GM12878 (cell line): ENCODE results near the gene GREB1. TPM values are rescaled to one million over a fixed set of nuclear protein-coding genes. Genes with fewer than 3 reads are reported as not detected.

Experiments used
- ATAC-seq: fragments of 200-7000 bp; cut with Tn5 transposase; 3 replicates; pipeline ENCODE4 v1.9.1; 2020; ENCODE audit warnings: mild to moderate bottlenecking, moderate library complexity
- BruUV-seq: library from RNA; stranded (reverse); fragments of 400-500 nt; replicated peaks from 2 replicates; lab custom pipeline; 2021; lab: Mats Ljungman, UMichigan
- CTCF ChIA-PET: fragments of 300-600 bp; sonication (Branson Sonifier 250); formaldehyde crosslinking; extraction: SDS; loops from one replicate; lab custom pipeline; 2021; ENCODE audit warnings: inconsistent platforms; lab: Yijun Ruan, JAX
- POLR2A ChIA-PET: fragments of 350-600 bp; formaldehyde crosslinking; extraction: SDS; loops from one replicate; lab custom pipeline; 2021; ENCODE audit warnings: inconsistent platforms; lab: Charles Lee
- RAD21 ChIA-PET: fragments of 300-600 bp; sonication (Branson Sonifier 250); formaldehyde crosslinking; loops from one replicate; lab custom pipeline; 2023; ENCODE audit warnings: antibody characterized with exemption; ENCODE audit not compliant: unreplicated experiment; lab: Charles Lee
- SMC1A ChIA-PET: fragments of 300-600 bp; sonication (Branson Sonifier 250); formaldehyde crosslinking; loops from one replicate; lab custom pipeline; 2023; ENCODE audit not compliant: unreplicated experiment, uncharacterized antibody; lab: Charles Lee
- DNase-seq: peaks from one replicate; pipeline ENCODE4 v3.0.0-alpha.2; 2011; ENCODE audit warnings: low read depth, low spot score
- FAIRE-seq: peaks from 3 replicates; lab custom pipeline; 2011; peaks lifted over from hg19 to GRCh38; lab: Jason Lieb, UNC
- H2AFZ ChIP-seq: 2 replicates; pipeline ENCODE4 v1.6.0; 2011; ENCODE audit warnings: low read depth, low read length, control low read depth; ENCODE audit not compliant: control insufficient read depth
- H3K27ac ChIP-seq: 2 replicates; pipeline ENCODE4 v1.5.1; 2011; ENCODE audit warnings: control low read depth; ENCODE audit not compliant: control insufficient read depth, insufficient read depth
- H3K27me3 ChIP-seq, 2 experiments: replicated peaks in 1 of 2; 2 replicates each; pipeline versions ENCODE4 v1.6.0 to v1.6.1; 2011; ENCODE audit warnings: low read length in 1 of 2; ENCODE audit not compliant: control insufficient read depth in 2 of 2, insufficient read depth in 2 of 2
- H3K36me3 ChIP-seq, 2 experiments: 2 replicates each; pipeline ENCODE4 v1.5.1; 2011; ENCODE audit warnings: low read length in 1 of 2; ENCODE audit not compliant: control insufficient read depth in 2 of 2, insufficient read depth in 2 of 2
- H3K4me1 ChIP-seq: 2 replicates; pipeline ENCODE4 v1.6.1; 2011; ENCODE audit warnings: mild to moderate bottlenecking, low read length, moderate library complexity, mixed read lengths; ENCODE audit not compliant: control insufficient read depth, insufficient read depth
- H3K4me2 ChIP-seq: 2 replicates; pipeline ENCODE4 v1.6.0; 2011; ENCODE audit warnings: control low read depth; ENCODE audit not compliant: control insufficient read depth, insufficient read depth
- H3K4me3 ChIP-seq: fragments of 200-600 bp; sonication (generic); 2 replicates; pipeline ENCODE4 v1.5.1; 2016
- H3K79me2 ChIP-seq: 2 replicates; pipeline ENCODE4 v1.6.0; 2011; ENCODE audit warnings: low read length; ENCODE audit not compliant: control insufficient read depth, insufficient read depth
- H3K9ac ChIP-seq: 2 replicates; pipeline ENCODE4 v1.8.0; 2011; ENCODE audit warnings: low read length, control low read depth, mixed read lengths; ENCODE audit not compliant: control insufficient read depth, insufficient read depth
- H3K9me3 ChIP-seq: replicated peaks from 3 replicates; pipeline ENCODE4 v1.5.1; 2011; ENCODE audit warnings: mild to moderate bottlenecking, low read length; ENCODE audit not compliant: control insufficient read depth, insufficient read depth
- H4K20me1 ChIP-seq: 2 replicates; pipeline ENCODE4 v1.6.0; 2011; ENCODE audit not compliant: control insufficient read depth, insufficient read depth
- BCLAF1 ChIP-seq: fragments of 450-650 bp; IDR thresholded peaks from 2 replicates; pipeline ENCODE4 v1.6.1; 2017; ENCODE audit warnings: antibody characterized with exemption, mild to moderate bottlenecking, moderate library complexity
- CHD4 ChIP-seq: fragments of 200-600 bp; sonication (generic); IDR thresholded peaks from 2 replicates; pipeline ENCODE4 v1.6.1; 2016; ENCODE audit warnings: mild to moderate bottlenecking
- HDAC2 ChIP-seq: fragments of 200-600 bp; sonication (generic); IDR thresholded peaks from 2 replicates; pipeline ENCODE4 v1.6.1; 2017
- MYB ChIP-seq: fragments of 150-350 bp; IDR thresholded peaks from 2 replicates; pipeline ENCODE4 v1.6.1; 2014; ENCODE audit warnings: mild to moderate bottlenecking, low read depth, low read length, borderline replicate concordance
- NFXL1 ChIP-seq: fragments of 450-650 bp; IDR thresholded peaks from 2 replicates; pipeline ENCODE4 v1.6.1; 2017; ENCODE audit warnings: antibody characterized with exemption, mild to moderate bottlenecking, borderline replicate concordance
- NR2C1 ChIP-seq: fragments of 450-650 bp; IDR thresholded peaks from 2 replicates; pipeline ENCODE4 v1.6.1; 2017; ENCODE audit warnings: antibody characterized with exemption, mild to moderate bottlenecking, moderate library complexity
- NRF1 ChIP-seq: conservative IDR thresholded peaks from 2 replicates; pipeline ENCODE4 v1.6.1; 2011; ENCODE audit warnings: mild to moderate bottlenecking, low read depth, low read length, improper control_type of control experiment
- SMARCA5 ChIP-seq: fragments of 450-650 bp; IDR thresholded peaks from 2 replicates; pipeline ENCODE4 v1.6.1; 2017; ENCODE audit warnings: mild to moderate bottlenecking
- SUZ12 ChIP-seq: fragments of 200-600 bp; sonication (generic); IDR thresholded peaks from one replicate; pipeline ENCODE4 v1.6.1; 2018; ENCODE audit warnings: antibody characterized with exemption, mild to moderate bottlenecking; ENCODE audit not compliant: unreplicated experiment
- WRNIP1 ChIP-seq: IDR thresholded peaks from 2 replicates; pipeline ENCODE4 v1.6.1; 2011; ENCODE audit warnings: low read depth, low read length, improper control_type of control experiment, borderline replicate concordance
- WGBS: methylation state at CpG from one replicate; pipeline ENCODE4 v1.1.6; 2016; ENCODE audit warnings: low lambda C conversion rate; ENCODE audit not compliant: insufficient replicate concordance, insufficient coverage; ENCODE audit errors: missing lambda C conversion rate; 5-methylcytosine and 5-hydroxymethylcytosine counted together
- in situ Hi-C: fragments of 300-500 bp; cut with MboI; formaldehyde crosslinking; loops from 9 replicates; pipeline ENCODE4 v1.14.3; 2018; ENCODE audit warnings: mixed read lengths
- intact Hi-C: fragments of 100-400 bp; cut with micrococcal nuclease; formaldehyde crosslinking; loops from one replicate; pipeline ENCODE4 v1.14.2; 2022; ENCODE audit not compliant: unreplicated experiment
- polyA plus RNA-seq, 11 experiments: library from polyadenylated mRNA; depleted of rRNA in 4 of 11; unstranded in 6 of 11; stranded (reverse) in 5 of 11; fragments of >200 nt; fragmentation: Nextera tagmentation in 4 of 11; fragmentation: Illumina TruSeq in 1 of 11; extraction: Ambion mirVana in 4 of 11; extraction: Trizol in 1 of 11; gene quantifications; 1 replicate in 1 of 11; 2 replicates in 10 of 11; pipeline versions ENCODE4 v1.2.1 to v1.2.3, GENCODE V29; 2011 to 2016; ENCODE audit warnings: inconsistent platforms in 2 of 11, missing spikeins in 2 of 11, low read depth in 1 of 11
- total RNA-seq, 4 experiments: library from RNA; depleted of rRNA in 3 of 4; stranded (reverse); fragments of >200 nt in 3 of 4; fragmentation: Illumina TruSeq in 1 of 4; extraction: Trizol in 1 of 4; gene quantifications; 2 replicates each; pipeline versions ENCODE4 v1.2.1 to v1.2.3, GENCODE V29; 2013 to 2021

Gene GREB1
- total and polyA plus RNA-seq, 10 of the 15 experiments (the other 5 are each of a cell fraction or from before 2014, with no cell fraction given): 0.09 to 2.1 (median 0.37) TPM; not detected in 1

- H3K27ac ChIP-seq: no peak overlapping the region
- no peaks in the 10 kb centered on the region for H4K20me1 ChIP-seq
- H3K4me2 ChIP-seq: no peak overlapping the region
- no TSS peak for BruUV-seq
- no peaks in the 10 kb centered on the region for H3K79me2 ChIP-seq
- WGBS: 73% methylated on average over 16 of the region's 20 CpGs
- H3K4me3 ChIP-seq: no peak overlapping the region
- intact Hi-C loops: no loop called here
- ChIA-PET POLR2A (no interaction called here), SMC1A (no interaction called here)
- TF ChIP-seq NFXL1: no peak
- TF ChIP-seq BCLAF1: no peak
- TF ChIP-seq SMARCA5: no peak
- TF ChIP-seq HDAC2: no peak
- TF ChIP-seq CHD4: no peak
- TF ChIP-seq NRF1: no peak
- TF ChIP-seq WRNIP1: no peak
- no peak for TF ChIP-seq NR2C1
- TF ChIP-seq MYB: no peak
- TF ChIP-seq SUZ12: no peak
- TF ChIP-seq, all 136 proteins: peak for 0
- peaks cover 0 to 2% of the 10 kb centered on the region in 2 experiments; a peak in 2 of 4 replicates for H3K27me3 ChIP-seq
- RAD21 ChIA-PET: no interaction called here
- FAIRE-seq (no peak), DNase-seq (no peak), ATAC-seq (no peak)
- CTCF ChIA-PET: no interaction called here
- in situ Hi-C loops: no loop called here
- no peaks in the 10 kb centered on the region for H3K36me3 ChIP-seq
- H2AFZ ChIP-seq: no peak overlapping the region
- no peaks in the 10 kb centered on the region for H3K9me3 ChIP-seq
- H3K9ac ChIP-seq: no peak overlapping the region
- H3K4me1 ChIP-seq: no peaks in the 10 kb centered on the region
Measured at GRCh38 chr2:11618708-11619062, 84.8 kb downstream of the GREB1 start.
